Parathyroid adenoma (tissue), 2 donors: Measurements from ENCODE around the gene SMCHD1.

Source experiments
- H2AFZ ChIP-seq: fragments of 300-600 bp; sonication (generic); one replicate; pipeline ENCODE4 v1.7.0; 2017; ENCODE audit warnings: antibody characterized with exemption, mild to moderate bottlenecking
- H3K27ac ChIP-seq: fragments of 300-600 bp; sonication (generic); one replicate; pipeline ENCODE4 v1.7.0; 2017
- H3K27me3 ChIP-seq: fragments of 300-600 bp; sonication (generic); one replicate; pipeline ENCODE4 v1.7.0; 2017; ENCODE audit warnings: low read length; ENCODE audit not compliant: control insufficient read depth, insufficient read depth
- H3K36me3 ChIP-seq: fragments of 300-600 bp; sonication (generic); one replicate; pipeline ENCODE4 v1.7.0; 2017; ENCODE audit warnings: low read length; ENCODE audit not compliant: control insufficient read depth, insufficient read depth
- H3K4me1 ChIP-seq: fragments of 300-600 bp; sonication (generic); one replicate; pipeline ENCODE4 v1.7.0; 2017; ENCODE audit warnings: control low read depth
- H3K4me2 ChIP-seq: fragments of 300-600 bp; sonication (generic); one replicate; pipeline ENCODE4 v1.7.0; 2017; ENCODE audit warnings: low read length
- H3K4me3 ChIP-seq: fragments of 300-600 bp; sonication (generic); one replicate; pipeline ENCODE4 v1.7.0; 2017; ENCODE audit warnings: low read depth, low read length
- H3K79me2 ChIP-seq: fragments of 300-600 bp; sonication (generic); one replicate; pipeline ENCODE4 v1.7.0; 2017; ENCODE audit warnings: control low read depth
- H3K9ac ChIP-seq: fragments of 300-600 bp; sonication (generic); one replicate; pipeline ENCODE4 v1.7.0; 2017; ENCODE audit warnings: mild to moderate bottlenecking
- H3K9me3 ChIP-seq: fragments of 300-600 bp; sonication (generic); one replicate; pipeline ENCODE4 v1.7.0; 2017; ENCODE audit warnings: low read length; ENCODE audit not compliant: control insufficient read depth
- CTCF ChIP-seq: fragments of 300-600 bp; sonication (generic); IDR thresholded peaks from one replicate; pipeline ENCODE4 v1.7.0; 2017; ENCODE audit warnings: antibody characterized with exemption, mild to moderate bottlenecking
- donor health status: primary hyperparathyroidism.

SMCHD1 gene

DNA sequence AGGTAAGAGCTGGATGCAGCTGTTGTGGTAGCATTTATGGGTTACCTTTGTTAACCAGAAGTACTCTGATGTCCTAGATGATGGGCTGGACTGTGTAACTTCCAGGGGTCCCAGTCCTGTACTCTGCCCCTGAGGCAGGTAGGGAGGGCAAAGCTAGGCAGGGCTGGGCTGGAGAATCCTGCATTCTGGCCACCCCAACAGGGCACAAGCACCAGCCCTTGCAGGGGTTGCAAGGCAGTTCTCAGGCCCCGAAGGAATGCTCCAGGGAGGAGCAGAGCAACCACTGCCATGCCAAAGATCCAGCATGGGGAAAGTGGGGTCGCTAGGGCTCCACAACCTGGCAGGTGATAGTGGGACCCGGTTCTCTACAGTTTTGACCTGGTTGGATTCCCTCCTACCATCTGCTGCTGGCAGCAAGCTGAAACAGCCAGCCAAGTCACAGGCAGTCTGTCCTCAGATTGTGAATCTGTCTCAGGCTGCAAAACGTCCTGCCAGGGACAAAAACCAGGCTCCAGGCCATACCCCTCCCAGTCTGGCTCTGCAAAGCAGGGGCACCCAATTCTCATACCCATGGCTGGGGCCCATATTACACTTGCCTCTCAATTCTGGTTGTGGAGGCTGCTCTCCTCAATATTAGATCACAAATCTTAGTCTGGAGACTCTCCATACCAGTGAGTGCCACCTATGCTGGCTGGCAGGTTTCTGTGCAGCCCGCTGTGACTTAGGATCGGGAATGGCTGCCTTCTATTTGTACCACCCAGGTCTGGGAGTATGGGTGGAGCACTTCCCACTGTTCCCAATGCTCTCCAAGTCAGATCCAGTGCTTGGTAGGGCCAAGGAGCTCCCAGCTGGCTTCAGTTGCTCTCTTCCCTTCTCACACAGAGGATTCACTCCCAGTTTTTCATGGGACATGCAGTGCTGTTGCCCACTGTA lies 61.1 kb downstream of the SMCHD1 start:
- H3K4me1 ChIP-seq = no peaks in the 10 kb centered on the region
- no peaks in the 10 kb centered on the region for H3K9me3 ChIP-seq
- H3K27ac ChIP-seq = no peak overlapping the region
- no peak overlapping the region for H3K9ac ChIP-seq
- no peak overlapping the region for H2AFZ ChIP-seq
- TF ChIP-seq CTCF = no peak
- H3K79me2 ChIP-seq = peaks cover 21% of the 10 kb centered on the region
- no peak overlapping the region for H3K4me2 ChIP-seq
- no peaks in the 10 kb centered on the region for H3K27me3 ChIP-seq
- no peaks in the 10 kb centered on the region for H3K36me3 ChIP-seq
- no peak overlapping the region for H3K4me3 ChIP-seq

GRCh38 chr18:2717407-2717806 lies 61.9 kb downstream of the SMCHD1 start:
- Histone ChIP-seq H2AFZ (no peak overlapping the region), H3K4me1 (no peaks in the 10 kb centered on the region), H3K9me3 (no peaks in the 10 kb centered on the region), H3K79me2 (peaks cover 16% of the 10 kb centered on the region), H3K27ac (no peak overlapping the region), H3K9ac (no peak overlapping the region), H3K27me3 (no peaks in the 10 kb centered on the region), H3K4me3 (no peak overlapping the region), H3K36me3 (no peaks in the 10 kb centered on the region), H3K4me2 (no peak overlapping the region)
- TF ChIP-seq CTCF = no peak

- Histone ChIP-seq H2AFZ (no peak overlapping the region), H3K27ac (no peak overlapping the region), H3K9me3 (no peaks in the 10 kb centered on the region), H3K4me2 (no peak overlapping the region), H3K27me3 (no peaks in the 10 kb centered on the region), H3K79me2 (peaks cover 11% of the 10 kb centered on the region), H3K36me3 (no peaks in the 10 kb centered on the region), H3K4me3 (no peak overlapping the region), H3K9ac (no peak overlapping the region), H3K4me1 (no peaks in the 10 kb centered on the region)
- no peak for TF ChIP-seq CTCF
Measured at GRCh38 chr18:2719040-2719439, 63.5 kb downstream of the SMCHD1 start.

DNA sequence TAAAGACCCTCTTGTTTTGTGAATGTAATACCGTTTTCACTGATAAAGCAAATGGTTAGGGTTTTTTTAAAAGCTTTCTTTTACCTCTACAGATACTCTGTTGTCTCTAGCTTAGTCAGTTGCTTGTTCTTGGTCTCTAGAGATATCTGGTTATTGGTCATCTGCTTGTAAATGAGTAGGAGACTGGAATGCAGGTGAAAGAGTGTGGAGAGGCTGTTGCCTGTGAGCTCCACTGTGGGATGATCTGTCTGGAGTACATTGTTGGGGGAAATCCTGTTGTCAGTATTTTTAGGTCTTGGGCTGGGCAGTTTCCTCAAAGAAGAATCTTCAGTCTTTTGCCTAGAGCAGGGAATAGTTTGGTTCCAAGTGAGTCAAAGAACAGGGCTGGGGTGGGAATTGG lies 67.7 kb downstream of the SMCHD1 start:
- TF ChIP-seq CTCF = no peak
- Histone ChIP-seq H3K36me3 (no peaks in the 10 kb centered on the region), H3K9me3 (no peaks in the 10 kb centered on the region), H3K27me3 (no peaks in the 10 kb centered on the region), H3K4me1 (no peaks in the 10 kb centered on the region), H3K4me3 (no peak overlapping the region), H3K9ac (no peak overlapping the region), H3K27ac (no peak overlapping the region), H3K4me2 (no peak overlapping the region), H2AFZ (no peak overlapping the region), H3K79me2 (no peaks in the 10 kb centered on the region)

DNA sequence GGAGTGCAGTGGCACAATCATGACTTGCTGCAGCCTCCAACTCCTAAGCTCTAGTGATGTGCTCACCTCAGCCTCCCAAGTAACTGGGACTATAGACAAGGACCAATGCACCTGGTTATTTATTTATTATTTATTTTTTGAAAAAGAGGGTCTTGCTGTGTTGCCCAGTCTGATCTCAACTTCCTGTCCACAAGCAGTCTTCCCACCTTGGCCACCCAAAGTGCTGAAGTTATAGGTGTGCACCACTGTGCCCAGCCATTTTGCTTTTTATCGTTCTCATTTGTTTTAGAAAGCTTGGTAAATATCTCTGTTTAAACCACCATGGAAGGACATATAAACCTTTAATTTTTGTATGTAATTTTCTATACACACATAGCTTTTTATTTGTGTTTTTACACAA lies 74.2 kb downstream of the SMCHD1 start:
- Histone ChIP-seq H3K4me2 (no peak overlapping the region), H3K9me3 (no peaks in the 10 kb centered on the region), H3K4me3 (no peak overlapping the region), H3K27ac (no peak overlapping the region), H3K9ac (no peak overlapping the region), H3K79me2 (no peaks in the 10 kb centered on the region), H2AFZ (no peak overlapping the region), H3K36me3 (no peaks in the 10 kb centered on the region), H3K27me3 (no peaks in the 10 kb centered on the region), H3K4me1 (no peaks in the 10 kb centered on the region)
- no peak for TF ChIP-seq CTCF
